Adrenal gland (tissue), 5 donors: ENCODE results near the gene HTR2A.

Experiments
- POLR2A ChIP-seq, 2 donors: fragments of 450-650 bp; IDR thresholded peaks; one replicate each; pipeline ENCODE4 v1.6.1; 2017; ENCODE audit warnings: antibody characterized with exemption in 2 of 2, mild to moderate bottlenecking in 2 of 2, moderate library complexity in 1 of 2
- TF ChIP-seq, protein P1 (sequence below), 6 experiments: fragments of 450-650 bp in 4 of 6; fragments of 200-600 bp in 2 of 6; sonication (generic) in 1 of 6; IDR thresholded peaks; 1 replicate in 5 of 6; 2 replicates in 1 of 6; pipeline versions ENCODE4 v1.5.1 to v1.8.0; 2016 to 2021; ENCODE audit warnings: antibody characterized with exemption in 6 of 6, mild to moderate bottlenecking in 2 of 6, moderate library complexity in 1 of 6
- donor health status: DM: no; HTN: no; CAD: no.

DNA sequence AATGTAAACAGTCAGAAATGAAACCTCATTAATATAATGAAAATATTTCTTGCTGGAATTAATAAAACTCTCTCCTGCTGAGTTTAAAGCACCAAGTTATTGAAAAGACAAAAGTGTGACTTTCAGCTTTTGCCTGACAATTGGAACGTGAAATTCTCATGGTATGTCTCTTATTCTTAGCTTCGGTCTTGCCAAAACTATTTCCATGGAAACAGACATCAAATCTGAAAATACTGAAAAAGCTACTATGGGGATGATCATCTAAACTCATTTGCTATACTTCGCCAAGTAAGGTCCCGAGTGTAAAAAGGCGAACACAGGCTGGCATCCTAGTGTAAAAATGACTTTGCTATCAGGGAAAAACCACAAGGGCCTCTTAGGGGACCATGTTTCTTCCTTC, 22.8 kb downstream of the HTR2A start:
- TF ChIP-seq, protein P1, sequence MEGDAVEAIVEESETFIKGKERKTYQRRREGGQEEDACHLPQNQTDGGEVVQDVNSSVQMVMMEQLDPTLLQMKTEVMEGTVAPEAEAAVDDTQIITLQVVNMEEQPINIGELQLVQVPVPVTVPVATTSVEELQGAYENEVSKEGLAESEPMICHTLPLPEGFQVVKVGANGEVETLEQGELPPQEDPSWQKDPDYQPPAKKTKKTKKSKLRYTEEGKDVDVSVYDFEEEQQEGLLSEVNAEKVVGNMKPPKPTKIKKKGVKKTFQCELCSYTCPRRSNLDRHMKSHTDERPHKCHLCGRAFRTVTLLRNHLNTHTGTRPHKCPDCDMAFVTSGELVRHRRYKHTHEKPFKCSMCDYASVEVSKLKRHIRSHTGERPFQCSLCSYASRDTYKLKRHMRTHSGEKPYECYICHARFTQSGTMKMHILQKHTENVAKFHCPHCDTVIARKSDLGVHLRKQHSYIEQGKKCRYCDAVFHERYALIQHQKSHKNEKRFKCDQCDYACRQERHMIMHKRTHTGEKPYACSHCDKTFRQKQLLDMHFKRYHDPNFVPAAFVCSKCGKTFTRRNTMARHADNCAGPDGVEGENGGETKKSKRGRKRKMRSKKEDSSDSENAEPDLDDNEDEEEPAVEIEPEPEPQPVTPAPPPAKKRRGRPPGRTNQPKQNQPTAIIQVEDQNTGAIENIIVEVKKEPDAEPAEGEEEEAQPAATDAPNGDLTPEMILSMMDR (IDR thresholded peaks at IDR 0.05): no peak
- no peak for TF ChIP-seq POLR2A (IDR thresholded peaks at IDR 0.05)
